HG03064 (cell line): ENCODE data around the gene FAM184B.

Source experiments
- ATAC-seq: cut with Tn5 transposase; IDR thresholded peaks from one replicate; pipeline ENCODE4 v1.9.1; 2021; ENCODE audit warnings: low read depth; ENCODE audit not compliant: unreplicated experiment

Gene FAM184B

DNA sequence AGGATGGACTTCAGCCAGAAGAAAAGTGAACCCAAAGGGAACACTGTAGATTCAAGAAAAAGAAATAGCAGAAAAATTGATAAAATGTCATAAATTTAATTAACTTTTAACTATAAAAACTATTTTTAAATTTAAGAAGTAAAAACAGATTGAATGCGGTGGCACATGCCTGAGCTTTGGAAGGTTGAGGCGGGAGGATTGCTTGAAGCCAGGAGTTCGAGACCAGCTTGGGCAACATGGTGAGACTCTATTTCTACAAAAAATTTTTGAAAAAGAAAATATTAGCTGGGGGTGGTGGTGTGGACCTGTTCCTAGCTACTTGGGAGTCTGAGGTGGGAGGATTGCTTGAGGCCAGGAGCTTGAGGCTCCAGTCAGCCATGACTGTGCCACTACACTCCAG is 3.0 kb downstream of the FAM184B start:
- ATAC-seq: no peak

DNA sequence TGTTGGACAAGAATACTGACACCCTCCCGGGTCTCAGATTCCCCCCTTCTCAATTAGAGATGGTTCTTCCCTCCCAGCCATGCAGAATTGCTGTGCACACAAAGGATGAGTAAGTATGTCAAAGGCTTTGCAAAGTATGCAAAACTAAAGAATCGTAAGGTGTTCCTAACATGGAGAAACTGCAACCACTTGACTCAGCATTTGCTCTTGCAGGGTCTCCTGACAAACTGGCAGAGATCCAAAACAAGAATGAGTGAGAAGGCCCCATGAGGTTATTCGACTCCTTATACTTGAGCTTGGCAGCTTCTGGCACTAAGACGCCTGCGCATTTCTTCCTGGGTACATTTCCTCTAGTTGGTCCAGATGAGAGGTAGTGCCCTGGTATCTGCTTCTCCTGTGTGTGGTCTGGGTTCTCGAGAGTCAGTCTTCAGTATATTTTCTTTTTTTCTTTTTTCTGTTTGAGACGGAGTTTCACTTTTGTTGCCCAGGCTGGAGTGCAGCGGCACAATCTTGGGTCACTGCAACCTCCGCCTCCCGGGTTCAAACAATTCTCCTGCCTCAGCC is 8.2 kb downstream of the FAM184B start:
- ATAC-seq: no peak

DNA sequence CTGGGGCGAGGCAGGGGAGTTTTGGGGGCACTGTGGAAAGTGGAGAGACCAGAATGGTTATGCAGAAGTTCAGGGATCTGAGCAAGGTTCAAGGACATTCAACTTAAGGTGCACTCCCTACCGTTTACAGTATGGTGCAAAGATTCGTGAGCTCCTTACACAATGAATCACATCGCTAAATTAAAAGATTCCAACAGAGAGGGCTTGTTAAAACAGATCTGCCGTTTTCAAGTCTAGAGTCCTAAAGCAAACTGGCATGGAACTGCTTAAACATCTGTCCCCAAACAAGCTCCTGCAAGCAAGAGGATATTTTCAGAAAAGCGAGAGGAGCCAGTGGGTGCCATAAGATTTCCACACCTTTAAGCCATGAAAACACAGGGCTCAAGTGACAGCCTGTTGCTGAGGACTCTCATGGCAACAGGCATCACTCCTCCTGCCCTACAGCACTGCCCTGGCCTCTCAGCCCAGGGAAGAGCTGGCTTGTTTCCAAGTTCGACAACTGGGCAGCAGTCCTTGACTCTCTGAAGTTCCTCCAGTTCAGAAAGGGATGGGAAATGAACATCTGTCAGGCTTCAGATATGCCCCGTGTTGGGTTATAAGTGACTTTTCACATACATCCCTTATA is 10.0 kb downstream of the FAM184B start:
- ATAC-seq: no peak

DNA sequence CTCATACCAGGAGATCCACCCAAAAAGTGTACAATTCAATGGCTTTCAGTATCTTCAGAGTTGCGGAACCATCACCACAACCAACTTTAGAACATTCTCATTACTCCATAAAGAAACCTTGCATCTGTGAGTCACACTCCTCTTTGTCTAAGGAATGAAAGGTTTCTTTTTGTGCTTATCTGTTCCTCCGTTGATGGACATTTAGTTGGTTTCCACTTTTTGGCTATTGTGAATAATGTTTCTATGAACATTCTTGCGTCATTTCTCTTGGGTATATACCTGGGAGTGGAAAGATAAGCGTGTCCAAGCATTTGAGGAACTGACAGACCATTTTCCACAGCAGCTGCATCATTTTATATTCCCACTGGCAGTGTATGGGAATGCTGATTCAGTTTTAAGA is 10.6 kb downstream of the FAM184B start:
- no peak for ATAC-seq

DNA sequence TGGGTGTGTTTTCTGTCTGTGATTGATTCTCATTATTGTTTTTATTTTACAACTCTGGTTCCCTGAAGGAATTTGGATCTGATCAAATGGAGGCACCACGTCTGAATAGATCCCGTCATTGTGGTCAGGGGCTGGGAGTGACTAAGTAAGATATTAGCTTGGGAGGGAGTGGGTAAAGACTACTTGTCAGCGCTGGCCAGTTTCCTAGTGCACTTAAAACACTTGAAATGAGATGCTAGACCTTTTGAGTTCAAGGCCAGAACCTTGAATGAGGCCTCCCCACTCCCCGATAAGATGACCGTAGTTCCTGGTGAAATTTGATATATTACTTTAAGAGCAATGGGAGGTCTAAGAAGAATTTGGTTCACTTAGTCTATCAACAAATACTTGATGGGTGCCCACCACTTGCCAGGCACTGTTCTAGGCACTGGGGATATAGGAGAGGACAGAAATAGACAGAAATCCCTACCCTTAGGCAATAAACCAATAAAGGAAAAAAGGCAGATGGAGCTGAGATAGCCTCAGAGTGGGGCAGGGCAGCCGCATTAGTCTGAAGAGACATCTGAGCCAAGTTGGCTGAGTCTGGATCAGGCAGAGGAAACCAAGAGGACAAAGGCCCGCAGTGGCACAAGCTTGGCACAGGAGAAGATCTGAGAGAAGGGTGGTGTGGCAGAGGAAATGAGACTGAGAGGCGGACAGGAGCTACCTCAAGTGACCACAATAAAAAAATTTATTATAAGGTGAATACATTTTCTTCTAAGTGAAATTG is 11.8 kb downstream of the FAM184B start:
- ATAC-seq: no peak

DNA sequence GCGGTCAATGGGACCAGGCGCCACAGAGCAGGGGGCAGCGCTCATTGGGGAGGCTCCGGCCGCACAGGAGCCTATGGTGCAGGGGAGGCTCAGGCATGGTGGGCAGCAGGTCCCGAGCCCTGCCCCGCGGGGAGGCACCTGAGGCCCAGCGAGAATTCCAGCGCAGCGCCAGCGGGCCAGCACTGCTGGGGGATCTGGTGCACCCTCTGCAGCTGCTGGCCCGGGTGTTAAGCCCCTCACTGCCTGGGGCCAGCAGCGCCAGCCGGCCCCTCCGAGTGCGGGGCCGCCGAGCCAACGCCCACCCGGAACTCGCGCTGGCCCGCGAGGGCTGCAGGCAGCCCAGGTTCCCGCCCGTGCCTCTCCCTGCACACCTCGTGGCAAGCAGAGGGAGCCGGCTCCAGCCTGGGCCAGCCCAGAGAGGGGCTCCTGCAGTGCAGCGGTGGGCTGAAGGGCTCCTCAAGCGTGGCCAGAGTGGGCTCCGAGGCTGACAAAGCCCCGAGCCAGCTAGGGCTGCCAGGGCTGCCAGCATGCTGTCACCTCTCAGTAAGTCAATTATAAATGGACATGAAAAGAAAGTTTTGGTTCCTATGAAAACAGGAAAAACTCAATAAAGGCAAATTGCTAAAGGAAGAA is 14.5 kb downstream of the FAM184B start:
- no peak for ATAC-seq

DNA sequence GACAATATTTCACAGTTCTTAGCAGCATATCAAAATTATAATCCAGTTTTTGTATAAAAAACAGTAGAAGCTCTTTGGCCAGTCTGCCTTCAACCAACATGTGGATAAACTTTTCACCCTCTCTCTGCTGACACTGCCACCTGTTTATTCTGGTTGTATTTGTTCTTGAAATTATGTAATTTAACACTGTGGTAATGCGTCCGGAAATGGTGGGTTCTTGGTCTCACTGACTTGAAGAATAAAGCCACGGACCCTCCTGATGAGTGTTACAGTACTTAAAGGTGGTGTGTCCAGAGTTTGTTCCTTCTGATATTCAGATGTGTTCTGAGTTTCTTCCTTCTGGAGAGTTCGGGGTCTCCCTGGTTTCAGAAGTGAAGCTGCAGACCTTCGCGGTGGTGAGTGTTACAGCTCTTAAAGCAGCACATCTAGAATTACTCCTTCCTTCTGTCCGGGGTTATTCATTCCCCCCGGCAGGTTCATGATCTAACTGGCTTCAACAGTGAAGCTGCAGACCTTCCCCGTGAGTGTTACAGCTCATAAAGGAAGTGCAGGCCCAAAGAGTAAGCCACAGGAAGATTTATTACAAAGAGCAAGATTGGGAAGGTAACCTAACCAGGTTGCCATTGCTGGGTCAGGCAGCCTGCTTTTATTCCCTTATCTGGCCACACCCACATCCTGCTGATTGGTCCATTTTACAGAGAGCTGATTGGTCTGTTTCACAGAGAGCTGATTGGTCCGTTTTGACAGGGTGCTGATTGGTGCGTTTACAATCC is 15.7 kb downstream of the FAM184B start:
- ATAC-seq: no peak

DNA sequence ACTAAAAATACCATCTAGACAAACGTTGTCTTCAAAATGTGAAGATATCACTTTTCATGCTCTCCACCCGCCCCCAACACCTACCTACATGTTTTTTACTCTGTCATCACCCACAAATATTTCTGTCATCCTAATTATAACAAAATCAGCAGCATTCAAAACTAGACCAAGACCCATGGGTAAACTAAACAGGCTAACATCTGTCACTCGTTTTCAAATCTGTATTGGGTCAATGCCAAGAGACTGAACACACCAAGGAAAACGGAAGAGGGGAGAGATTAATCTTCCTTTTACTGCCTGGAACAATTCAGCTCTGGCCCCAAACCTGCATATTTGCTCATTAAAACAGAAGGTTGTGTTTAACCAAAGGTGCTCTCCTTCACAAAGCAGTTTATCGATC is 17.5 kb downstream of the FAM184B start:
- ATAC-seq: no peak

DNA sequence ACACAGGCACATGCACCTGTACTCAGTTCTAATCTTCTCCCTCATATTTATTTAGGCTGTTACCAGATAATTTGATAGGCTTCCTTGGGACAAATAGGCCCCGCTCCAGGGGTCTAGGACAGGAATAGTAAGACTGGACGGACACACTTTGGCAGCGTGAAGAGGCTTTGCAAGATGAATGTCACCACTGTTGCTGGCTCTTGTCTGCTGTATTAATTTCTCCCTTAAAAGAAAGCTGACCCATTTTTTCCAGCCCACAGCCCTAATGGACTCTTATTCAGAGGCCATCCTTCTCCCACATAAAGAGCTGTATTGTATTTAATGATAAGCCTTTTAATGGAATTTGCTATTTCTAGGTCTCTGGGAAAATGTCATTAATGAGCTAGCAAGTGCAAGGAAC is 18.0 kb downstream of the FAM184B start:
- no peak for ATAC-seq

DNA sequence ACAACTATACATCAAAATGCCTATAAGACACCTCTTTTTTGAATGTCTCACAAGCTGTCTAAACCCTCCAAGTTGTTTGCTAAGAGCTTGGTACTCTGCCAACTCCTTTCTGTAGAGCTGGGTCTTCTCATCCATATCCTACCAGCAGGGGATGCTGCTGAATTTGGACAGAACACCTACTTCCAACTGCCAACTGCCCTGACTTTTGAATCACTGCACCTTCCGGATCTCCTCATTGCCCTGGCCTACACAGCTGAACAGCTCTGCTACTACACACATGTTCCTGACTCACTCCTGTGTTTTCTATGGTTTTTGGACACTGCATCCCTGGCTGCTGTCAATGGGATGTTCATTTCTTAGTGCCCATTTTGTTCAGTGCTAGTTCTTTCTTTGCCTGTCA is 18.7 kb downstream of the FAM184B start:
- ATAC-seq: no peak

DNA sequence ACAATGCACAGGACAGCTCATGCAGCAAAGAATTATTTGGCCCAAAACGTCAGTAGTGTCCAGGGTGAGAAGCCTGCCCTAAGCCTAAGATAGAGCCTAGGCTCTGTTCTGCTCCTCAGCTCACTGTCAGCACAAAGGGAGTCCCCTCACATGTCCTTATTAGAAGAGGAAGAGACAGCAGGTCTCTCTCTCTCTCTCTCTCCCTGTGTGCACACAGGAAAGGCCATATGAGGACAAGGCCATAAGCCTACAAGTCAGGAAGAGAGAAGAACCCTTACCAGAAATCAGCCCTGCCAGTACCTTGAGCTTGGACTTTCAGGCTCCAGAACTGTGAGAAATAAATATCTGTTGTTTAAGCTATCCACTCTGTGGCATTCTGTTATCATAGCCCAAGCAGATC is 20.4 kb downstream of the FAM184B start:
- no peak for ATAC-seq

DNA sequence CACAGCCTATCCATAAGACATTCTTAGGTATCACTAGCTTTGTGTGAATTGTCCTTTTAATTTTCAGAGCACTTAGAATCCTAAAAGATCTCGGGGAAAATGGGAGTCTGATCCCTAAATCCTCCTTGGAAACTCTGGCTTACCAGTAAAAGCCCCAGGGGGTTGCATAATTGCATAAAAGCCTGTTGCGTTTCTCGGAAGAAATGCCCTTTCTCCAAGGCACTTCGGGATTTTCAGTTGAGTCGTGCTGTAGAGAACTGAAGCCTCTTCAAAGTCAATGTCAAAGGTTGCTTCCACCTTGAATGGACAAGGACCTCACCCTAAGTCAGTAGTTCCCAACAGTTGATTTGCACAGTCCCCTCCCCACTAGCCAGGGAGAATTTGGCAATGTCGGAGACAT is 20.8 kb downstream of the FAM184B start:
- no peak for ATAC-seq

DNA sequence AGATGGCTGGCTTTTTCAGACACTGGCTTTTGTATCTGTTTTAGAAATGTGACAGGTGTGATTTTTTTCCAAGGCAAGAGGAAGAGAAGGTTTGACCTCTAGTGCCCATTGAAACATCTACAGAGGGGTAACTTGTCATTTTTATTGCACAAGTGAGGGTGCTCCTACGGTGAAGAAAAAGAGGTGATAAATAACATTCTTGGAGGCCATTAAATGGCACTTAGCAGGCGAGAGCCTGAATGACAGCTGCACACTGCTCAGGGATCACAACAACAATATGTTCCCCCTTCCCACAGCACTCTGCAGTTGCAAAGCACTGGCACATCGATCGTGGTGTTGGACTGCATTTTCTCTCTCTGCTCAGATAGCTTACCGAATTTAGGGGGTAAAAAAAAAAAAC is 22.9 kb downstream of the FAM184B start:
- no peak for ATAC-seq

DNA sequence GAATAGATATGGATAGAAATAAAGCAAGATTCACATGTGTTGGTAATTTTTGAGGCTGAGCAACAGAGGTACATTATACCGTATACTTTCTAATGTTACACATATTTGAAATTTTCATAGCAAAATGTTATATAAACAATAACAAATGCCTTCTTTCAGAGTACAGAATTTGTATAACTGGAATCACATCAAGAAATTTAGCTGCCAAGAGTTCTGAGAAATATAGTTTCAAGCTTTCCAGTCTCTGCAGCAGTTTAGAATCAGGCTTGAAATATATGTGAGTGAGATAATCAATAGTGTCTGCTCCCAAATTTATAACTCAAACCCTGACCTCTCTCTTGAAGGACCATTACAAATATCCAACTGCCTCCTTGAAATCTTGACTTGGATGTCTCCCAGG is 23.8 kb downstream of the FAM184B start:
- ATAC-seq: no peak

DNA sequence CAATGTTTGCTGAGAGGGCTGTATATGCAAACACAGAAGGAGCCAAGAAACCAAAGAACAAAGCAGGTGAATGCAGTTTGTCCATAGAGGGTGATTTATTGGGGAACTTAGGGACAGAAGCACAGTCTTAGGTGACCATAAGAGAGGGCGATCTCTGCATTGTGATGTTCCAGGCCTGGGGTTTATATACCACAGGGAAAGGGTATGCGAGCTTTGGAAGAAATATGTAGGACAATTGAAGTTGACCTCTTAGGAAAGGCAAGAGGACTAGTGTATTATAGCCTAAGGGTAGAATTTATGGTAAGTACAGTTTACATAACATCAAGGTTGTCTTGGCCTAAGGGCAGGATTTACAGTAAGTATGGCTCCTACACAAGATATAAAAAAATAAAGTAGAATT is 27.8 kb downstream of the FAM184B start:
- ATAC-seq: no peak

DNA sequence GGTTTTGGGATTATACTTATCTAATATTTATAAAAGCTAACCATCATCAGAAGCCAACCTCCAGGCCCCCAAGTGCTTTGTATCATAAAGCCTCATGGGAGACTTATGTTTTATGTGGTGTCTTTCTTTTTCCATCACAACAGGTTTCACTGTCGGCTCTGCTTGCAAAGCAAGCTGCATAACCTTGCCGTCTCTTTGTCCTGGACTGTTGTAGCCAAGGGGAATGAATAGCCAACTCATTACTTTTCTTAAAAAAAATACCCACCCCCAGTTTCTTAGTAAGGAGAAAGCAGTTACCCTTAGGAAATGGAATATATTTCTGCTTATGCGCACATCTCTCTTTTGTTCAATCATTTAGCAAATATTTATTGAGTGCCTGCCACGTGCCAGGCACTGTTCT is 40.7 kb downstream of the FAM184B start:
- no peak for ATAC-seq

DNA sequence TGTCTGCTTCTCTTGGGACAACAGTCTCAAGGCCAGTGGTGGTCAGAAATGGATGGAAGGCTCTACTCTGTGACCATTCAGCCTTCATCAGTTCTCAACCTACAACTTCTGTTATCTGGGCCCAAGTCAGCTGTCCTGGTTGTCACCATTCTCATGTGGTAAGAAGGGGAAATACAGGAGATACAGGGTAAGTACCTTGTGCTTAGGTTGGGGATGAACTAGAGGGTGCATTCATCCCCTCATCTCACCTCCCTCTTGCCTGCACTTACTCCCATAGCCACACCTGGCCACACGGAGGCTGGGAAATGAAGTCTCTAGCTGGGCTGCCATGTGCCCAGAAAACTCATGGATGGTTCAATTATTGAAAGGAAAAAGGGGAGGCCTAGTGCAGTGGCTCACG is 44.9 kb downstream of the FAM184B start:
- no peak for ATAC-seq

DNA sequence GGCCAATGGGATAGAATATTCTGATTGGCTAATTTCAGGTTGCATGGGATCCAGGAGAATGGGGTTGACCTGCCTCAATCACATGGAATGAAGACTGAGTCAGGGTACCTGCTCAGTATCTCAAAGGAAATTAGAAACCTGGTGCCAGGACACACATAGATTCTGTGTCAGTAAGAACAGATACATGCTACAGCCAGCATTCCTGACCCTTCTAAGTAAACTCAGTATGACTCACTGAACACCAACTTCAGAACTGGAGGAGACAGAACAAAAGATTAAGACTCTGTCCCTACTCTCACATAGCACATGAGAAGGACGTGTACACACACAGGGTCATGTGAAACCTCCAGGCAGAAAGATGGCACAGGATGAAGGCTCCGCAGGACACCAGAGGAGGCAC is 54.5 kb downstream of the FAM184B start:
- ATAC-seq: no peak

DNA sequence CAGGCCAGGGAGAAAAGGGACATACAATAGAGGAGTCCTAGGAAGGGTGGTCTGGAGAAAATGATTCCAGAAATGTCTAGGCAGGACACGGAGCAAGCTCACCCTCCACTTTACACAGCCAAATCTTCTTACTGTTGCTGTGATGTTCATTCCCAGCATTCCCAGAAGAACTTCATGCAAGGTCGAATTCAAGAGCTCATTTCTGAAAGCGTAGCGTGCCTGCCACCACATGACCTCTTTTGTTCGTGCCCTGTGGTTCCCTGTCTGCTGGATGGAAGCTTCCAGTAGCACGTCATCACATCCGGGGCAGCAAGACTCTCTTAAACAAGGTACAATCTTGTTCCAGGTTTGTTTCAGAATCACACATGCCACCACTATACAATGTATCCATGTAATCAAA is 57.8 kb downstream of the FAM184B start:
- no peak for ATAC-seq

DNA sequence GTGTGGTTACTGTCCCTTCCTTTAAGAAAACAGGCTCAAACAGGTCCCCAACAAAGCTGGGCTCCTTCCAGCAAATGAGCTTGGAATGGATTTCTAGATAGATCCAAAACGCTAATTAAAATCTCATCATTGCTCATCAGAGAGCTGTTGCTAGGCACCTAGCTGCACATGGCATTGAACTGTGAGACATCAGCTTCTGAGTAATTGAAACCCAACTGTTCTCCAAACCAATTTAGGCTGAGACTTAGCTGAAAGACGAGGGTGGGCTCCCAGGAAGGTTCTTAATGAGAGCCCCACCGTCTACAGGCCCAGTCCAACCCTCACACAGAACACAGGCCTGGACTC is 59.1 kb downstream of the FAM184B start:
- ATAC-seq: no peak
